ENCODE results near the gene HOXC5. TPM values are rescaled to one million over a fixed set of nuclear protein-coding genes. Genes with fewer than 3 reads are reported as not detected.

The HOXC5 gene
- total RNA-seq, 1 donor from 2014 or later: not detected

DNA sequence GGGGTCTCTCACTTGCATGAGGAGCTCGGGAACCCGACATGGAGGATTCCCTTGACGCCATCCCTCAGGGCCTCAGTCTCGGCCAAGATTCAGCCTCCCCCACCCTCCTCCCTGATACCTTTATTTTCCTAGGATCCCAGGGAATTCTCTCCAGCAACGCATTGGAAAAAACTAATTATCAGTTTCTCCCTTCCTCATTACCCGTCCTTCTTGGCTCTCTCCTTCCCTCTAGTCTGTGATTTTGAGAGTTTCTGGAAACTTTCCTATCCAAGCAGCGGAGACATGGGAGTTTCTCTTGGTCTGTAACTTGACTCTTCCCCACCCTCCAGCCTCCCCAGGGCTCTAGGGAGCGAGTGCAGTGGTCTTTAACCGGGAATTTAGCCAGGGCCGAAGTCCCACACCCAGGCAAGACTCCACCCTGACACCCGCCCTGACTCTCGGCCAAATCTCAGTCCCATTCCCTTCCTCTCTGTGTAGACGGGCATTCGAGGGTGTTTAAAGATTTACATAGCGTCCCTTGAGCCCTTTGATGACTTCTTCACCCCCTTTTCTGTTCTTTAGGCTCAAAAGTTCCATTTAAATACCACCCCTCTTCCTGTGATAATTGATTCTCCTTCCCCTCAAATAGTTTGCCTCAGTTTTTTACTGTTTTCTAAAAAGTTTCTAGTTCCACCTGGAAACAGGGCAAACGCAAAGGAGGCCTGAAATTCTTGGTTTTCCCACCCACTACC lies 6.7 kb downstream of the HOXC5 start:
- H3K4me3 Mint-ChIP-seq (ENCODE audit: unreplicated experiment): no peak overlapping the region

DNA sequence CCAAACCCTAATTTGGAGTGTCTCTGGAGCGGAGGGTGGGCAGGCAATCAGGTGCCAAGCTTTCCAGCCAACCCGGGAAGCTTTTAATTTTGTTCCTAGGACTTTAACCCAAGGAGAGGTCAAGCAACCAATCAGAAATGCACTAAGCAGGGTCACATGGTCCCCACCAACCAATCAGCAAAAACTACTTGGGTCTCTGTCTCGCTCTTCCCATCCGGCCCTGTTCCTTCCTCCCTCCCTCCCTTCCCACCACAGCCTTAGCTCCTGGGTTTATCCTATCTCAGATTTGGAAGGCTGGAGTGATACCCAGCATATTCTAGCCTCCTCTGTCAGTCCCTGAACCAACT lies 7.3 kb downstream of the HOXC5 start:
- Histone ChIP-seq H3K4me3 (ENCODE audit: insufficient read depth, low read depth, low read length) (no peak overlapping the region), H3K27ac (ENCODE audit: low read depth, low read length) (no peak overlapping the region), H4K20me1 (ENCODE audit: insufficient read depth, low read length) (no peaks in the 10 kb centered on the region), H3K79me2 (ENCODE audit: insufficient read depth, low read length) (no peaks in the 10 kb centered on the region), H3K36me3 (ENCODE audit: insufficient read depth, low read length) (no peaks in the 10 kb centered on the region), H3K4me1 (ENCODE audit: insufficient read depth, low read length) (no peaks in the 10 kb centered on the region), H3K9ac (ENCODE audit: low read length) (no peak overlapping the region), H3K4me2 (ENCODE audit: low read length) (no peak overlapping the region), H3K9me3 (ENCODE audit: insufficient read depth, low read depth, low read length) (peaks cover 3% of the 10 kb centered on the region), H2AFZ (ENCODE audit: low read depth, low read length) (no peak overlapping the region), H3K27me3 (ENCODE audit: insufficient read depth, low read length) (peaks cover 76% of the 10 kb centered on the region)
- peaks cover 2% of the 10 kb centered on the region for H3K36me3 Mint-ChIP-seq (ENCODE audit: low read depth, unreplicated experiment)
- H3K4me1 Mint-ChIP-seq (ENCODE audit: low read depth, unreplicated experiment): no peaks in the 10 kb centered on the region
- no peak for FAIRE-seq
- no peak for DNase-seq (ENCODE audit: low read depth)
- peaks cover 19% of the 10 kb centered on the region for H3K9me3 Mint-ChIP-seq (ENCODE audit: unreplicated experiment)
- peaks cover 99% of the 10 kb centered on the region for H3K27me3 Mint-ChIP-seq (ENCODE audit: low read depth, unreplicated experiment)
- no peak overlapping the region for H3K27ac Mint-ChIP-seq (ENCODE audit: unreplicated experiment)
- H3K4me3 Mint-ChIP-seq (ENCODE audit: unreplicated experiment): no peak overlapping the region
- TF ChIP-seq, protein P1, sequence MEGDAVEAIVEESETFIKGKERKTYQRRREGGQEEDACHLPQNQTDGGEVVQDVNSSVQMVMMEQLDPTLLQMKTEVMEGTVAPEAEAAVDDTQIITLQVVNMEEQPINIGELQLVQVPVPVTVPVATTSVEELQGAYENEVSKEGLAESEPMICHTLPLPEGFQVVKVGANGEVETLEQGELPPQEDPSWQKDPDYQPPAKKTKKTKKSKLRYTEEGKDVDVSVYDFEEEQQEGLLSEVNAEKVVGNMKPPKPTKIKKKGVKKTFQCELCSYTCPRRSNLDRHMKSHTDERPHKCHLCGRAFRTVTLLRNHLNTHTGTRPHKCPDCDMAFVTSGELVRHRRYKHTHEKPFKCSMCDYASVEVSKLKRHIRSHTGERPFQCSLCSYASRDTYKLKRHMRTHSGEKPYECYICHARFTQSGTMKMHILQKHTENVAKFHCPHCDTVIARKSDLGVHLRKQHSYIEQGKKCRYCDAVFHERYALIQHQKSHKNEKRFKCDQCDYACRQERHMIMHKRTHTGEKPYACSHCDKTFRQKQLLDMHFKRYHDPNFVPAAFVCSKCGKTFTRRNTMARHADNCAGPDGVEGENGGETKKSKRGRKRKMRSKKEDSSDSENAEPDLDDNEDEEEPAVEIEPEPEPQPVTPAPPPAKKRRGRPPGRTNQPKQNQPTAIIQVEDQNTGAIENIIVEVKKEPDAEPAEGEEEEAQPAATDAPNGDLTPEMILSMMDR (IDR thresholded peaks at IDR 0.05; ENCODE audit: insufficient read depth, low read depth, low read length): no peak
- no peak for TF ChIP-seq EZH2 (IDR thresholded peaks at IDR 0.05; ENCODE audit: insufficient read depth, low read length)

More for the DNA sequence above, 6.7 kb downstream of the HOXC5 start:
- Mint-ChIP-seq H3K27me3 (ENCODE audit: low read depth, unreplicated experiment) (peaks cover 97% of the 10 kb centered on the region), H3K27ac (ENCODE audit: unreplicated experiment) (no peak overlapping the region), H3K9me3 (ENCODE audit: unreplicated experiment) (peaks cover 22% of the 10 kb centered on the region), H3K36me3 (ENCODE audit: low read depth, unreplicated experiment) (peaks cover 2% of the 10 kb centered on the region), H3K4me1 (ENCODE audit: low read depth, unreplicated experiment) (no peaks in the 10 kb centered on the region)
- Histone ChIP-seq H3K4me3 (ENCODE audit: insufficient read depth, low read depth, low read length) (no peak overlapping the region), H3K4me2 (ENCODE audit: low read length) (no peak overlapping the region), H3K27ac (ENCODE audit: low read depth, low read length) (no peak overlapping the region), H3K9me3 (ENCODE audit: insufficient read depth, low read depth, low read length) (peaks cover 3% of the 10 kb centered on the region), H2AFZ (ENCODE audit: low read depth, low read length) (no peak overlapping the region), H3K79me2 (ENCODE audit: insufficient read depth, low read length) (no peaks in the 10 kb centered on the region), H4K20me1 (ENCODE audit: insufficient read depth, low read length) (no peaks in the 10 kb centered on the region), H3K4me1 (ENCODE audit: insufficient read depth, low read length) (no peaks in the 10 kb centered on the region), H3K36me3 (ENCODE audit: insufficient read depth, low read length) (no peaks in the 10 kb centered on the region), H3K27me3 (ENCODE audit: insufficient read depth, low read length) (peaks cover 75% of the 10 kb centered on the region), H3K9ac (ENCODE audit: low read length) (no peak overlapping the region)
- FAIRE-seq (no peak), DNase-seq (ENCODE audit: low read depth) (no peak)
- TF ChIP-seq EZH2 (IDR thresholded peaks at IDR 0.05; ENCODE audit: insufficient read depth, low read length): no peak
- TF ChIP-seq, protein P1 (IDR thresholded peaks at IDR 0.05; ENCODE audit: insufficient read depth, low read depth, low read length): no peak

DNA sequence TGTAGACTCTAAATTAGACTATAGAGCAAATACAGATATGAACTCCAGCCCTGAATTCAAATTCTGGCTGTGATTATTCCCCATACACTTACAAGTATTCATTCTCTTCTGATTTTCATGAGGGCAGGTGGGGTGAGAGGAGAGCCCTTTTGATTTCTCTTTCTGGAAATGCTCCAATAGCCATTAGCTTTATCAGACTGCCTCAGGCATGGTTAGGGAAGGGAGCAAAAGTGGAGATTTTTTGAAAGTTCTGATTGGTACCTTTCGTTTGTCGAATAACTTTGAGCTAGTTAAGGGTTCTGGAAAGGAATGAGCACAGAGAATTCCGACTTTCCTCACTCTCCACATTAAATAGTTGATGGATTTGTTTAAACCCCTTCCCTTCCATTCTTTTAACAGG lies 7.8 kb downstream of the HOXC5 start:
- Mint-ChIP-seq H3K27me3 (ENCODE audit: low read depth, unreplicated experiment) (peaks cover 99% of the 10 kb centered on the region), H3K27ac (ENCODE audit: unreplicated experiment) (no peak overlapping the region), H3K9me3 (ENCODE audit: unreplicated experiment) (peaks cover 18% of the 10 kb centered on the region), H3K36me3 (ENCODE audit: low read depth, unreplicated experiment) (peaks cover 2% of the 10 kb centered on the region), H3K4me3 (ENCODE audit: unreplicated experiment) (no peak overlapping the region), H3K4me1 (ENCODE audit: low read depth, unreplicated experiment) (no peaks in the 10 kb centered on the region)
- Histone ChIP-seq H3K36me3 (ENCODE audit: insufficient read depth, low read length) (no peaks in the 10 kb centered on the region), H2AFZ (ENCODE audit: low read depth, low read length) (no peak overlapping the region), H4K20me1 (ENCODE audit: insufficient read depth, low read length) (no peaks in the 10 kb centered on the region), H3K9me3 (ENCODE audit: insufficient read depth, low read depth, low read length) (peaks cover 3% of the 10 kb centered on the region), H3K79me2 (ENCODE audit: insufficient read depth, low read length) (no peaks in the 10 kb centered on the region), H3K27me3 (ENCODE audit: insufficient read depth, low read length) (peaks cover 77% of the 10 kb centered on the region), H3K27ac (ENCODE audit: low read depth, low read length) (no peak overlapping the region), H3K4me2 (ENCODE audit: low read length) (no peak overlapping the region), H3K4me1 (ENCODE audit: insufficient read depth, low read length) (no peaks in the 10 kb centered on the region), H3K9ac (ENCODE audit: low read length) (no peak overlapping the region), H3K4me3 (ENCODE audit: insufficient read depth, low read depth, low read length) (no peak overlapping the region)
- FAIRE-seq: no peak
- DNase-seq (ENCODE audit: low read depth): no peak
- TF ChIP-seq, protein P1 (IDR thresholded peaks at IDR 0.05; ENCODE audit: insufficient read depth, low read depth, low read length): no peak
- no peak for TF ChIP-seq EZH2 (IDR thresholded peaks at IDR 0.05; ENCODE audit: insufficient read depth, low read length)
